Nephron (organoid): ENCODE measurements around the gene RAG1.

Experiments
- H3K27ac Mint-ChIP-seq, 3 experiments: 2 replicates each; pipeline ENCODE4 v1.8.0; 2020; ENCODE audit warnings: mixed read lengths in 3 of 3, mild to moderate bottlenecking in 2 of 3, moderate library complexity in 1 of 3
- H3K27me3 Mint-ChIP-seq: 2 replicates; pipeline ENCODE4 v1.8.0; 2021; ENCODE audit warnings: low read depth, mild to moderate bottlenecking, moderate library complexity, mixed read lengths
- H3K36me3 Mint-ChIP-seq: 2 replicates; pipeline ENCODE4 v1.8.0; 2020; ENCODE audit warnings: low read depth, mixed read lengths
- H3K4me1 Mint-ChIP-seq: 2 replicates; pipeline ENCODE4 v1.8.0; 2020; ENCODE audit warnings: mixed read lengths
- H3K4me3 Mint-ChIP-seq, 3 experiments: 2 replicates each; pipeline ENCODE4 v1.8.0; 2020; ENCODE audit warnings: mild to moderate bottlenecking in 3 of 3, mixed read lengths in 3 of 3, moderate library complexity in 2 of 3
- H3K9me3 Mint-ChIP-seq: 2 replicates; pipeline ENCODE4 v1.8.0; 2020; ENCODE audit warnings: mixed read lengths
- TF ChIP-seq, protein P1 (sequence below), 3 experiments: fragments of 200-600 bp; sonication (generic); IDR thresholded peaks; one replicate each; pipeline ENCODE4 v1.5.0; 2021; ENCODE audit warnings: antibody characterized with exemption in 3 of 3; ENCODE audit not compliant: unreplicated experiment in 3 of 3

Gene RAG1

DNA sequence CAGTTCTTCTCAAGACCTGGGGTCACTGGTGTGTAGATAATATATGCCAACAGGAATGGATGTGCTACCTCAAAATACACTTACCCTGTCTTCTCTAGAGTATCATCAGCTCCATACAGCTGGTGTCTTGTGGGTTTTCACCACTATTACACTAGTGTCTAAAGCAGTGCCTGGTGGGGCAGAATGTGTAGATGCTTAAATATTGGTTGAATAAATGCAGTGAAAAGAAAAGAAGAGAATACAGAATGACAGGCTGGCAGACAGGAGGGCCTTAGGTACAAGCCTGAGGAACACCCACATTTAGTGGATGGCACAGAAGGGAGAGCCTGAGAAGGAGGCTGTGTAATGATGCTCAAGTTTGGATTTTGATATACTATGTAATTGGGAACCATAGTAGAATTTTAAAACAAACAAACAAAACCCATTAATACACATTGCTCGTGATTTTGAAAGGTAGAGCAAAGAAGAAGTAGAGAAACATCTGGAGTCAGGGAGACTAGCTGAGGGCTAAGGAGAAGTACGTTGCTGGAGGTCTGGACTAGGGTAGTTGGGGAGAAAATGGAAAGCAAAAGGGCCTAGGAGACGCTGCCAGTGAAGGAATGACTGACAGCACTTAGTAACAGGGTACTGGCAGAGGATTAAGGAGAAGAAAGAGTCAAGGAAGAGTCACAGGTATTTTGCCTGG is 50.7 kb downstream of the RAG1 start:
- Mint-ChIP-seq H3K4me1 (peaks cover 20% of the 10 kb centered on the region), H3K27me3 (no peaks in the 10 kb centered on the region), H3K9me3 (peaks cover 5% of the 10 kb centered on the region), H3K36me3 (peaks cover 11% of the 10 kb centered on the region), H3K27ac (peak overlapping the region; percentile 2 to 92 (median 68)), H3K4me3 (peak overlapping the region in 1 of 3 experiments; percentile 27)
- TF ChIP-seq, protein P1, sequence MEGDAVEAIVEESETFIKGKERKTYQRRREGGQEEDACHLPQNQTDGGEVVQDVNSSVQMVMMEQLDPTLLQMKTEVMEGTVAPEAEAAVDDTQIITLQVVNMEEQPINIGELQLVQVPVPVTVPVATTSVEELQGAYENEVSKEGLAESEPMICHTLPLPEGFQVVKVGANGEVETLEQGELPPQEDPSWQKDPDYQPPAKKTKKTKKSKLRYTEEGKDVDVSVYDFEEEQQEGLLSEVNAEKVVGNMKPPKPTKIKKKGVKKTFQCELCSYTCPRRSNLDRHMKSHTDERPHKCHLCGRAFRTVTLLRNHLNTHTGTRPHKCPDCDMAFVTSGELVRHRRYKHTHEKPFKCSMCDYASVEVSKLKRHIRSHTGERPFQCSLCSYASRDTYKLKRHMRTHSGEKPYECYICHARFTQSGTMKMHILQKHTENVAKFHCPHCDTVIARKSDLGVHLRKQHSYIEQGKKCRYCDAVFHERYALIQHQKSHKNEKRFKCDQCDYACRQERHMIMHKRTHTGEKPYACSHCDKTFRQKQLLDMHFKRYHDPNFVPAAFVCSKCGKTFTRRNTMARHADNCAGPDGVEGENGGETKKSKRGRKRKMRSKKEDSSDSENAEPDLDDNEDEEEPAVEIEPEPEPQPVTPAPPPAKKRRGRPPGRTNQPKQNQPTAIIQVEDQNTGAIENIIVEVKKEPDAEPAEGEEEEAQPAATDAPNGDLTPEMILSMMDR (IDR thresholded peaks at IDR 0.05; ENCODE audit: unreplicated experiment in 3 of 3), result no peak

DNA sequence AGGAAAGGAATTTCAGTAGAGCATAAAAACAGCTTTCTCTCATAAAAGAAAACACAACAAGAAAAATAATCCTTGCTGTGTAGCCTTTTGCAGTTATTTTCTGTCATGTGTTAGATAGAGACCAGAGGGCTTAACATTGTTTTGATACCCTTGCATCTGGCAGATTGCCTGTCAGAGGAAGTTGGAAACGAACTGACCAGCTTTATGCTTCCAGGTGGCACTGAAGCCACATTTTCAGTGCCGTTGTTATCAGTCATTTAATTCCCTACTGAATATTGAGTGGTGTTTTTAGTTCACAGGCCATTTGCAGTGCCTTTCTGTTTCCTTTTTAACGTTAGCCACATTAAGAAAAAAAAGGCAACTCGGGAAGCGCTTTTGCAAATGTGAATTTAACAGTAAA is 51.7 kb downstream of the RAG1 start:
- H3K27me3 Mint-ChIP-seq, result no peaks in the 10 kb centered on the region
- H3K4me3 Mint-ChIP-seq, result no peak overlapping the region
- peaks cover 20% of the 10 kb centered on the region for H3K4me1 Mint-ChIP-seq
- TF ChIP-seq, protein P1 (IDR thresholded peaks at IDR 0.05; ENCODE audit: unreplicated experiment in 3 of 3), result no peak
- H3K27ac Mint-ChIP-seq, result peak overlapping the region; percentile 2 to 92 (median 68)
- H3K36me3 Mint-ChIP-seq, result peaks cover 9% of the 10 kb centered on the region
- peaks cover 5% of the 10 kb centered on the region for H3K9me3 Mint-ChIP-seq

DNA sequence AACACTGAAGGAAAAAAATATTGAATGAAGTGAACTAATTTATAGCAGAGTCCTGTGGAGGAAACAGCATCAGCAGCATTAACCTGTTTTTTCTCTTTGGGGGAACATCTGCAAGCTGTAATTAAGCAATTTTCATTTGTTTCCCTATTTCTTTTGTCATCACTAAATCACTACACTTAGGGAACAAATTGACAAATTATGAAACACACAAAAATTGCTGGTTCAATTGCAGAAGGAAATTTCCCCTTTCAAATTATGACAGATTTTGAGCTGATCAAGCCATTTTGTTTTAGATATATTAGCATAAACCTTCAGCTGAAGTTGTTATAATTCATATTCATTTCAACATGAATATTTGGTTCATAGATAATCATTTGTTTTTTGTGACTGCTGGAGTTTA is 52.4 kb downstream of the RAG1 start:
- Mint-ChIP-seq H3K4me1 (peaks cover 20% of the 10 kb centered on the region), H3K36me3 (peaks cover 9% of the 10 kb centered on the region), H3K27ac (peak overlapping the region in 1 of 3 experiments; percentile 92), H3K4me3 (no peak overlapping the region), H3K27me3 (no peaks in the 10 kb centered on the region), H3K9me3 (peaks cover 5% of the 10 kb centered on the region)
- TF ChIP-seq, protein P1 (IDR thresholded peaks at IDR 0.05; ENCODE audit: unreplicated experiment in 3 of 3), result no peak

DNA sequence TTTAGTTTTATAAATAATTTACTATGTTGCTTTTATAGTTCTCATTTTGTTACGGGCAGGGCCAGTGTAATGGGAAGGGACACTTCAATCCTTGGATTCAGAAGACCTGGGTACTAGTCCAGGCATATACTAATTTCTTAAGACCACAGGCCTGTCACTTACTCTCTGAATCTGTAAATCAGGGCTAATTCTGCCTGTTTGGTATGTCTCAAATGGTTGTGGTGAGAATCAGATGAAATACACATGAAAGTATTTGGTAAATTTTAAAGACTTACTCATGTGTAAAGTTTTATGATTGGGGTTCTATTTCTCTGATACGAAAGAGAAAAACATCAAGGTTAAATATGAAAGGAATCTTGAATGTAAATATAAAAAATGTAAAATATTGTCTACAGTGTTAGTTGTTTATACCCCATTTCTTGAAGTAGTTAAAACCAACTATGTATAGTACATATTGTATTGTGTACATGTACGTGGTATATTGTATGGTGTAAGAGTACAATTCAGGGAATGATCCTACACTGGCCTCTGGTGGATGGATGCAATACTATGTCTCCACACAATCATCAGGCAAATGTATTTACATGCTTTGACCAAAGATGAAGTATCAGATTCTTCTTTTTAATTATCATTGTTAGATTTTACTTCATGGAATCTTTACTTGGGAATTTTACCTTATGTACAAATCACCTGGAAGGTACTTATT is 54.8 kb downstream of the RAG1 start:
- peaks cover 33% of the 10 kb centered on the region for H3K4me1 Mint-ChIP-seq
- H3K4me3 Mint-ChIP-seq, result no peak overlapping the region
- H3K36me3 Mint-ChIP-seq, result no peaks in the 10 kb centered on the region
- no peaks in the 10 kb centered on the region for H3K27me3 Mint-ChIP-seq
- no peak overlapping the region for H3K27ac Mint-ChIP-seq
- H3K9me3 Mint-ChIP-seq, result no peaks in the 10 kb centered on the region
- TF ChIP-seq, protein P1 (IDR thresholded peaks at IDR 0.05; ENCODE audit: unreplicated experiment in 3 of 3), result peak; percentile 53 to 66 (median 61)

DNA sequence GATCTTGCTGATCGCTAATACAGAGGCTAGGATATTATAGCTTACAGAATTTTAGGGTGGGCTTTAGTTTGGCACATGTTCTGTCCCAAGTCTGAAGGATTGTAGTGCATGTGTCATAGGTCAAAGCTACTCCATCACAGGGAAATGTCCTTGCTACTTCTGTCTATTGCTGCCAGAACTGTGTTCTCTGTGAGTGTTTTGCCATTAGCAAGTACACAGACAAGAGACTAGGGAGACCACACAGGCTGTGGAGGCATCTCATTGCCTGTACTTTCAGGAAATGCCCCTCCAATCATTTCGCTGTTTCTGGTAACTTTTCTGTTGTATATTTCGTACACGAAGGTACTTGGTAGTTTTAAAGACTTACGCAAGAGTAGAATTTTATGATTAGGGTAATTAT is 55.7 kb downstream of the RAG1 start:
- no peaks in the 10 kb centered on the region for H3K27me3 Mint-ChIP-seq
- H3K27ac Mint-ChIP-seq, result no peak overlapping the region
- TF ChIP-seq, protein P1 (IDR thresholded peaks at IDR 0.05; ENCODE audit: unreplicated experiment in 3 of 3), result no peak
- H3K9me3 Mint-ChIP-seq, result no peaks in the 10 kb centered on the region
- no peak overlapping the region for H3K4me3 Mint-ChIP-seq
- H3K36me3 Mint-ChIP-seq, result no peaks in the 10 kb centered on the region
- peaks cover 38% of the 10 kb centered on the region for H3K4me1 Mint-ChIP-seq
